Measurements from ENCODE around the gene CDK14.

DNA sequence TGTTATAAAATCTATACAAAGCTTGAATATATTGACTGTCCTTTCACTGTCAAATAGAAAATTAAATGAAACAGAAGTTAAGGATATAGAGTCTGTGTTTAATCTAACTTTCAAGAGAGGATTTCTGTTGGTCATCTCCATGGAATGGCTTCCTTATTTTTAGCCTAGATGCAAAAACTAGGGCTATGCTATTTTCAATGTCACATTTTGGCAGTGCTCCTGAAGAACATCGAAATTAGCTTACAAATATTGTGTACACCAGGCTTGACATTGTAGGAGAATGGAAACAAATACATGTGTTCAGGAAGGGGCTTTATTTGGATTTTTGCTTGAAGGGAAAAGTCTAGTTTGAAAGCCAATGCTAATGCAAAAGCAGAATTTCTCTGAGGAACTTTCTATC lies 295.4 kb downstream of the CDK14 start:
- TF ChIP-seq, protein P1, sequence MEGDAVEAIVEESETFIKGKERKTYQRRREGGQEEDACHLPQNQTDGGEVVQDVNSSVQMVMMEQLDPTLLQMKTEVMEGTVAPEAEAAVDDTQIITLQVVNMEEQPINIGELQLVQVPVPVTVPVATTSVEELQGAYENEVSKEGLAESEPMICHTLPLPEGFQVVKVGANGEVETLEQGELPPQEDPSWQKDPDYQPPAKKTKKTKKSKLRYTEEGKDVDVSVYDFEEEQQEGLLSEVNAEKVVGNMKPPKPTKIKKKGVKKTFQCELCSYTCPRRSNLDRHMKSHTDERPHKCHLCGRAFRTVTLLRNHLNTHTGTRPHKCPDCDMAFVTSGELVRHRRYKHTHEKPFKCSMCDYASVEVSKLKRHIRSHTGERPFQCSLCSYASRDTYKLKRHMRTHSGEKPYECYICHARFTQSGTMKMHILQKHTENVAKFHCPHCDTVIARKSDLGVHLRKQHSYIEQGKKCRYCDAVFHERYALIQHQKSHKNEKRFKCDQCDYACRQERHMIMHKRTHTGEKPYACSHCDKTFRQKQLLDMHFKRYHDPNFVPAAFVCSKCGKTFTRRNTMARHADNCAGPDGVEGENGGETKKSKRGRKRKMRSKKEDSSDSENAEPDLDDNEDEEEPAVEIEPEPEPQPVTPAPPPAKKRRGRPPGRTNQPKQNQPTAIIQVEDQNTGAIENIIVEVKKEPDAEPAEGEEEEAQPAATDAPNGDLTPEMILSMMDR (IDR thresholded peaks at IDR 0.05) = no peak
- TF ChIP-seq POLR2A (IDR thresholded peaks at IDR 0.05) = no peak
